HEK293T (cell line): ENCODE data around the gene SEC24A.

Experiments used
- ELF4 ChIP-seq: fragments of 450-650 bp; IDR thresholded peaks from 2 replicates; pipeline ENCODE4 v1.6.1; 2017; ENCODE audit warnings: antibody characterized with exemption
- FOXA1 ChIP-seq: fragments of 450-650 bp; IDR thresholded peaks from 2 replicates; pipeline ENCODE4 v1.6.1; 2016; ENCODE audit warnings: mild to moderate bottlenecking
- SP1 ChIP-seq: fragments of 450-650 bp; IDR thresholded peaks from 2 replicates; pipeline ENCODE4 v1.6.1; 2017
- TARDBP ChIP-seq: fragments of 450-650 bp; IDR thresholded peaks from 2 replicates; pipeline ENCODE4 v1.6.1; 2016
- TF ChIP-seq, protein P1 (sequence below): fragments of 450-650 bp; IDR thresholded peaks from 2 replicates; pipeline ENCODE4 v1.6.1; 2016

DNA sequence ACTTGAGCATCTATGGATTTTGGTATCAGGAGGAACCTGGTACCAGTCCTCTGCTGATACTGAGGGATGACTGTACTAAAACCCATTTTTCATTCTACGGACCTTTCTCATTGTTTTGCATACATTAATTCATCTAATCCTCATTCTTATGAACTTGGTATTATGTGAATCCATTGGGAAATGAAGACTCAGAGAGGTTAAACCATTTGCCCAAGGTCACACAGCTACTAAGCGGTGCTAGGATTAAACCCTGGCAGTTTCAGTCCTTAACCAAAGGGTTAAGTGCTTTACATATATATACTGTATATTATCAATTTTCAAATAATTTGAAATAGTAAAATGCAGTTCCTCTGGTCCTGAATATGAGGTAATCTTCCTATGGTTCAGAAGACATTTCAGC lies 93.5 kb downstream of the SEC24A start:
- TF ChIP-seq FOXA1, result no peak
- TF ChIP-seq, protein P1, sequence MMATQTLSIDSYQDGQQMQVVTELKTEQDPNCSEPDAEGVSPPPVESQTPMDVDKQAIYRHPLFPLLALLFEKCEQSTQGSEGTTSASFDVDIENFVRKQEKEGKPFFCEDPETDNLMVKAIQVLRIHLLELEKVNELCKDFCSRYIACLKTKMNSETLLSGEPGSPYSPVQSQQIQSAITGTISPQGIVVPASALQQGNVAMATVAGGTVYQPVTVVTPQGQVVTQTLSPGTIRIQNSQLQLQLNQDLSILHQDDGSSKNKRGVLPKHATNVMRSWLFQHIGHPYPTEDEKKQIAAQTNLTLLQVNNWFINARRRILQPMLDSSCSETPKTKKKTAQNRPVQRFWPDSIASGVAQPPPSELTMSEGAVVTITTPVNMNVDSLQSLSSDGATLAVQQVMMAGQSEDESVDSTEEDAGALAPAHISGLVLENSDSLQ, result no peak
- no peak for TF ChIP-seq TARDBP
- TF ChIP-seq SP1, result no peak
- TF ChIP-seq ELF4, result no peak
